HPDE6-E6E7 (cell line): Measurements from ENCODE around the gene HOXB7.

Experiments used
- DNase-seq: peaks from one replicate; pipeline ENCODE4 v3.0.0; 2011; ENCODE audit warnings: missing footprints; ENCODE audit errors: extremely low spot score

The HOXB7 gene

DNA sequence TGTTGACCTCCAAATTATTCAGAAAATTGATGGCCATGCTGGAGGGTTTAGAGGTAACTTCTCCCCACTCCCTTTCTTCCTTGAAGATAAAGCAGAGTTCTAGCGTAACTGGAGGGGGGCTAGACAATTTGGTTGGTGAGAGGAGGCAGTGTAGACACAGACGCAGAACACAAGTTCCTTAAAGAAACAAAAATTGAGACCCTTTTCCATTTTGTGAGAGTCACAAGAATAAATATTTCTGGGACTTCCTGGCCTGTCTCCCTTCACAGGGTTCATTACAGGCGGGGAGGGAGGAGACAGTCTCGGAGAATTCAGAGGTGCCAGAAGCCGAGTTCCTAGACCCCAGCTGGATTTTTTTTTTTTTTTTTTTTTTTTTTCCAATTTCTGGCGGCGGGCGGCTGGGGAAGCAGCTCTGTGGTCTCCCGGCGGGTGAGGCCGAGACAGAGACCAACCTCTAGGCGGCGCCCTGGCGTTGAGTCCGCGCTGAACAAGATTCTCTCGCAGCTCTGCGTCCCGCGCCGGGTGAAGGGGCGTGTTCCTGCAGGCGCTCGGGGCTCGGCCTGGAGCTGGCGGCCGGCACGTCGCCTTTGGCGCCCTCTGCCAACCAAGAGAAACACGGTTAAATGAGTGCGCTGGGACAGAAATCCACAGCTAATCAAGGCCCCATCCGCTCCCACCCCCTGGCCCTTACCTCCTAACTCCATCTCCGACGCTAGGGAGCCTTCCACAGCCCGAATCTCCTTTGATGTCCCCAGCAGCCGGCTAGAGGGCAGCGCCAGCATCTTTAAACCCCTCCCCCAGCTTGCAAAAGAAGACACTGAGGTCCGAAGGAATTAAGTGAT, 25.6 kb upstream of the HOXB7 start:
- no peak for DNase-seq

- DNase-seq: no peak
These were observed 23.8 kb upstream of the HOXB7 start for GRCh38 chr17:48634493-48635208.

GRCh38 chr17:48633266-48633677, 22.5 kb upstream of the HOXB7 start:
- DNase-seq: no peak

DNA sequence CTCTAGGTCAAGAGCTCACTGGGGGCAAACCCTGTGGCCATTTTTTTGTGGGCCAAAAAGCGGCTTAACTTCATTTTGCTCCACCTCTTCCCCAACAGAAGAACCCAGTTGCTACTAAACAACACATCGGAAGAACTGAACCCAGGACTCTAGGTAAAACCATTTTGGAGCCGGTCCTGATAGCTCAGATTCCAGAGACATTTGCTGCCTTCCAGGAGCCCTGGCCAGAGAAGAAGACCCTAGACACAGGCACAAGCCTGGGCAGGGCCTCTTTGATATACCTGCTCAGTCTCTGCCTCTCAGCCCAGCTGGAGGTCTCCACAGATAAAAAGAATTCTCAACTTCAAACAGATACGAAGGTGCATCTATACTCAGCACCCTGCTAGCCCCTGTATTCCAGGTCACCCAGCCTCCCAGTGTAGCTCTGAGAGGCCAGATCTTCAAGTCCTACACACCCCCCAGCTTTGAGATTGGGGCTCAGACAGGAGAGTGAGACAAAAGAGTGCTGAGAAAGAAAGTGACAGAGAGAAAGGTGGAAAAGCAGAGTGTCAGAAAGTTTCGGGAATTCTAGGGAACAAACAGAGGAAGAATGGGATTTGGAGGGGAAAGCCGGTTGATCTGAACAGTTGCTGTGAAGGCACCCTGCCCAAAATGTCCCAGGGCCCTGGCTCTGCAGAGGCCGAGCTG, 21.9 kb upstream of the HOXB7 start:
- no peak for DNase-seq

DNA sequence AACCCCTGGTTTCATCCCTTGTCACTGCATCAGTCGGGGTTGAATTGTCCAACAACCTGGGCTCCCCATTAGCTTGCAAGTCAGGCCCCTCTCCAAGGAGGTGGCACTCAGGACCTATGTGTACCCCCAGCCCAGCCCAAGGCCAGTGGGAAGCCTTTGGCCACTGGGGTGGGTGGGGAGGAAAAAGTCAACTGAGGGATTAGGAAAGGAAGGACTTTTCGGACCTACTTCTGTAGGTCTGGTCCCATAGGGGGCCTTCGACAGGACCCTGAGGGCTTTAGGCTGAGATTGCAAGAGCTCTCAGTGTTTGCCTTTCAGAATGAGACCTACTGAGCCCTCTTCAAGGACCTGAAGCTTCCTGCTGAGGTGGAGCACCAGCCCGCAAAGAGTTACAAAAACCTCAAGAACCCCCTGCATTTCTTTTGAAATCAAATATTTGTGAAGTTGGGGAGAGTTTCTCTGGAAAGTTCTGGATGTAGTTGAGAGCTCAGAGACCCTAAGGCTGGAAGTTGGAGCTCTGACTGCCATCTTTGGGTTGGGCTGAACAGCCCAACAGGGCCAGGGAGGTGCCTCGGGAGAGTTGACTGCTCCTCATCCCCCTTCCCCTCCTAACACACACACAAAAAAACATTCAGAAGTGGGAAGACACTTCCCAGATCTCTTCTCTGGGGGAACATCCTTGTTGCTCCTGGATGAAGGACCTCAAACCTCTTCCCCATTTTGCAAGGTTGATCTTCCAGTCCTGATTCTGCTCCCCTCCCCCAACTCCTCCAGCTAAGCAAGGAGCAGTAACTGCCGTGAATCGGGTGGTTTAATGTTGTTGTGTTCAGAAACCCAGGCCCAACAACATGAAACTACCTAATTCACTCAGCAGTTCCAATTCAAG, 21.1 kb upstream of the HOXB7 start:
- DNase-seq: no peak

- no peak for DNase-seq
These were observed 20.3 kb upstream of the HOXB7 start for GRCh38 chr17:48630925-48631692.

DNA sequence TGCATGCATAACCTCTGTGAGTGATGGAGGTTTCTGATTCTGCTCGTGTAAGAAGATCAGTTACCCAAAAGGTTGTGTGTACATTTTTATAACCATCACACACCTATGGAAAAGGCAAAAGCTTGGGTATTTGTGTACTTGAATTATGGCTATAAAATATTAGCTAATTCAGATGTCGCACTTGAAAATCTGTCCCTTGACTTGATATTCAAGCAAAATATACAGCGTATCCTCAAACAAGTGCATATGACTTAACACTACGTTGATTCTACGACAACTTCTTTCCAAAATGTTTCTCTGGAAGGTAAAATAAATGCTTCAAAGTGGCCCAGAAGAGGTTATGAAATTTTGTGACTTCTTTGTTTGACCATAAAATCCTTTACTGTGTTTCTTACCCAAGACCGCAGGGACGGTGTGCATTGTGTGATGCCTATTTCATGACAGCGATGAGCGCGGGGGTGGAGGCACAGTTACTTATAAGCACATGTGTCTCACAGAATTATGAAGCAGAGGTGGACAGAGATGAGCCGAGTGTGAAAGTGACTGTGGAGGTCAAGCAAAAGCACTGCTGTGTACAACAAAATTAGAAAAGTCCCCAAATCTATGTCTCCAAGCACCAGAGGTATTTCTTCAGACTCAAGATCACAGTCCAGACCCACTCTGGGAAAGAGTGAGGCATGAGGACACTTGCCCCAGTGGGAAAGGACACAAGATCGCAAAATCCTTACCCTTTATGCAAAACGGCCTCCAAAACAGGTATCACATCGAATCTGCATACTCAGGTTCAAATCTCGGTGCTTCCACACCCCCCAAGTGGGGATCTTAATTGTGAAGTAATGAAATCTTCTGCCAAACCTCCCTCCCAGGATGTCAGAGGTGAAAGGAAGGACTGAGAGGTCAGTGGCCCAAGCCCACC, 19.4 kb upstream of the HOXB7 start:
- DNase-seq: no peak

- no peak for DNase-seq
These were observed 18.6 kb upstream of the HOXB7 start for GRCh38 chr17:48629411-48629759.

GRCh38 chr17:48628649-48629410, 18.0 kb upstream of the HOXB7 start:
- no peak for DNase-seq

DNA sequence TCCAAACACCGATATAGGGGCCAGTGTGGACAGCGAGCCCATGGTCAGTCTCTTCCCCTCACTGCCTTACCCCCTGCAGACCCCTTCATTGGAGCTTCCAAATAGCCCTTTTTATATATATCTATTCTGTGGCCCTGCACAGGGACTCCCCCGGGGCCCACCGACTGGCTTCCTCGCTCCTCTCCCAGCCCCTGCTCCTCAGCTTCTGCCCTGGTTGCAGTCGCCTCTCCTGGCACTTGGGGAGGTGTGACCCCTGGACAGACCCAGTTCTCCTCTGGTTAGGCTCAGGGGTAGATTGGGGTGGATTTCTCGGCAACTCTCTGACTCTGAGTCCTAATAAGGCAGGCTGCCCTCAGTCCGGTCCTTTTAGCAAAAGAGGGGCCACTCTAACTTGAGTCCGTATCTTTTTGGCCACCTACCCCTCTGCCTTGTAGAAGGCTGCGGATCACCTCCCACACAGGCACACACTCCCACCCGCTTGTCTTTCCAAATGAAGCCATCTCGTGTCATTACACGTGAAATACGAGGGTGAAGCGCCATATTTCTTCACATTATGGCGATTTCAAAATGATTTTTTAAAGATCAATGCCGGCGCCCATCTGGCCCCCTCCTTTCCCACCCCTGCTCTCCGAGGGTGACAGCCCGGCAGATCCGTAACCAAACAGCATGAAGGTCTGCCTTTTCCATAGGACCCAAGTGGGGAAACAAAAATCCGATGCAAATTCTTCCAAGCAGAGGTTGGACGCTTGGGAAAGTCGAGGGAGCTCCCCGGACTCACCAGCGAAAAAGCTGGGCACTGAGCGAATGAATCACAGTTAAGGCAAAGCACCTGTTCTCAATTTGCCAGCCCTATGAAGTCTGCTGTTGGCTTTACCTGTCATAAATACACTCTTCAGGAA, 17.1 kb upstream of the HOXB7 start:
- DNase-seq: no peak

GRCh38 chr17:48627118-48627597, 16.3 kb upstream of the HOXB7 start:
- no peak for DNase-seq

GRCh38 chr17:48626245-48627117, 15.7 kb upstream of the HOXB7 start, which contains the start of gene HOXB9:
Gene HOXB9 (minus strand): TSS chr17:48626358. CDS start chr17:48626269, 89 bp downstream.
- DNase-seq: no peak

- peak; percentile 48 for DNase-seq
These were observed 14.9 kb upstream of the HOXB7 start for GRCh38 chr17:48625495-48626244.

DNA sequence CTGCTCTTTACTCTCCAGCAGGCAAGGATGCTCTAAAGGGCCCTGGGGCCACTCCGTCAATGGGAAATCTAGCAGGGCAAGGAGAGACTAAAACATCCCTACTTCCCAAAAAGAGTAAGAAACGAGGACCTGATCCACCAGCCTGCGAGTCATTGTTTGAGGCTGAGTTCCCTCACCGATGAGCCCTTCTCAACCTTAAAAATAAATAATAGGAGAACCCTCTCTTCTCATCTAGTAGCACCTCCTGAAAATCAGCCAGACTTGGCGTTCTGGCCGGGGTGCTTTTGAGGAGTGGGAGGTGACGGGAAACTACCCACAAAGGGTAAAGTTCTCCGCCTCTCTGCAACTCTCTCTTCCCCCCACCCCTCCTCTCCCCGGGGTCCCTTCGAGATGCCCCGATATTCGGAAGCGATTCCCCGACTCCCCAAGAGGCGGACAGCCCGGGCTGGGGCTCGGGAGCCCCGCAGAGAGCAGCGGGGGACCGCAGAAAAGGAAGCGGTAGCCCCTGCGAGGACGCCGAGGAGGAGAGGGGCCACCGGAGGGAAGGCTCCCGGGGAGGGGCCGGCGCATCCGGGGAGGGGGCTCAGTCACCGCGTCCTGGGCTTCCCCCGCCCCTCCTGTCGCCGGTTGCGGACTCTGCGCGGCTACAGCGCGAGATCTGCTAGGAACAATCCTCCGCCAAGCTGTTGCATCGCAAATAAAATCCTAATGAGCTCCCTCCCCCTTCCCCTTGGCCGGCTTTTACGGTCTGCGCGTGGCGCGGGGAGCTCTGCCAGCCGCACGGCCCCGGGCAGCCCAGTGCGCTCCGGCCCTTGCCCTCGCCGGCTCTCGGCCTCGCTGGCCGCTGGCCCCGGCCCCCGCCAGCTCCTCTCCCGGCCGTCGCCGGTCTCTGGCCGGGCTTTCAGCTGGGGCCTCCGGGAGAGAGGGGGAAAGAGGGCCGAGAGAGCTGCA, 14.0 kb upstream of the HOXB7 start:
- no peak for DNase-seq

GRCh38 chr17:48624118-48624517, 13.3 kb upstream of the HOXB7 start:
- DNase-seq: no peak
